ENCODE results near the gene GRIN3B. TPM values are rescaled to one million over a fixed set of nuclear protein-coding genes. Genes with fewer than 3 reads are reported as not detected.
A peak's percentile ranks its signal among the peaks of the same experiment; 100 is the strongest.

The GRIN3B gene
- total and polyA plus RNA-seq, 9 of the 15 experiments (the other 6 are each of a cell fraction or from before 2014, with no cell fraction given), result 0.06 to 0.95 (median 0.19) TPM; not detected in 6

DNA sequence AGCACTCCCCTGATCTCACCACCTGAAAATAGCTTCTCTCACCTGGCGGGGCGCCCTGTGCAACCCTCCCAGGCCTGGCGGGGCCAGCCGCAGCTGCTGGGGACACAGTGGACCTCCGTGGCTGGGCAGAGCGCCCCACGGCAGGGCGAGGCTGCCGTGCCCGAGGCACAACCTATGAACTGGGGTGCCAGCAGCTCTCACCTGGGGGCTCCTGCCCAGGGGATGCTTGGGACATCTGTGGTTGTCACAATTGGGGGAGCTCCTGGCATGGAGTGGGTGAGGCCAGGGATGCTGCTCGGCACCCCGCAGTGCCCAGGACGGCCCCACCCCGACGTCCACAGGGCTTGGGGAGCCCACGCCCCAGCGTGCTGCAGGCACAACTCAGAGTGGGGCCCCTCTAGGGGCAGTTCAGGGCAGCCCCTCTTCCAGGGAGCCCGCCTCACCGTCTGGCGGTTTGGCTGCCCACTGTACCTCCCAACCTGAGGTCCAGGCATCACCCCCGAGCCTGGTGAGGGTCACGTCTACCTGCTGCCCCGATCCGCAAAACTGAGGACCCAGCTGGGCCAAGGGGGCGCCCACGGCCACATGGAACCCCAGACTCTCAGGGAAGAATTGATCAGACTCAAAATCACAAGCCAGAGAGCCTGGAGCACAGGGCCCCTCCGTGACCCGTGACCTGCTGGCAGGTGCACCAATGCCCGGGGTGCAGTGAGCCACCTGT lies 15.0 kb downstream of the GRIN3B start:
- DNase-seq (ENCODE audit: extremely low read depth in 1 of 4, low spot score in 3 of 4), result no peak
- H2AFZ ChIP-seq (ENCODE audit: low read depth, low read length), result no peak overlapping the region
- peaks cover 71% of the 10 kb centered on the region for H3K79me2 ChIP-seq (ENCODE audit: control insufficient read depth, insufficient read depth, low read length)
- peaks cover 91% of the 10 kb centered on the region; the same call in 2 of the 3 replicates for H3K36me3 ChIP-seq (ENCODE audit: control insufficient read depth, insufficient read depth, low read length)
- no peak overlapping the region for H3K4me2 ChIP-seq (ENCODE audit: insufficient read depth, low read length)
- intact Hi-C loops (cut with micrococcal nuclease) (no loop called here), in situ Hi-C loops (cut with MboI) (no loop called here)
- H3K27ac ChIP-seq (ENCODE audit: extremely low read depth, low read depth, low read length), result no peak overlapping the region
- CTCF ChIA-PET (ENCODE audit: low intra/inter-chr PET ratio), result no interaction called here
- H3K9ac ChIP-seq (ENCODE audit: insufficient read depth in 1 of 2, low read depth in 2 of 2, low read length in 2 of 2), result peak overlapping the region in 1 of 2 experiments; percentile 78; a peak in 2 of 4 replicates
- WGBS (ENCODE audit: insufficient coverage, low coverage, missing lambda C conversion rate), result 93% methylated on average over 13 of the region's 29 CpGs
- no peak for ATAC-seq
- BruUV-seq (replicated peaks), result no TSS peak
- peaks cover 16% of the 10 kb centered on the region for H3K9me1 ChIP-seq (ENCODE audit: control insufficient read depth, insufficient read depth, low read length)
- H4K20me1 ChIP-seq (replicated peaks; ENCODE audit: control insufficient read depth, insufficient read depth, low read length), result peaks cover 46% of the 10 kb centered on the region
- no peaks in the 10 kb centered on the region for H3K27me3 ChIP-seq (ENCODE audit: control insufficient read depth in 2 of 2, insufficient read depth in 2 of 2, low read length in 2 of 2)
- H3K9me3 ChIP-seq (replicated peaks; ENCODE audit: control insufficient read depth, insufficient read depth, low read depth, low read length), result no peaks in the 10 kb centered on the region
- no peak overlapping the region for H3K4me3 ChIP-seq
- peaks cover 23 to 92% of the 10 kb centered on the region in 2 experiments for H3K4me1 ChIP-seq (replicated peaks in 1 of 2; ENCODE audit: control insufficient read depth in 2 of 2, insufficient read depth in 2 of 2, low read length in 2 of 2)
- no peak for FAIRE-seq
- POLR2A ChIA-PET, result interaction anchor here (0.8 to 1.6 kb wide), 2 partner anchors 11 to 13 kb away, joined by 3 to 5 read pairs; no protein-coding TSS in a partner anchor
- TF ChIP-seq NFYB (IDR thresholded peaks at IDR 0.05; ENCODE audit: extremely low read depth, insufficient read length) (no peak), PHF8 (IDR thresholded peaks at IDR 0.05; ENCODE audit: borderline replicate concordance, low read length) (no peak), ZNF316 (IDR thresholded peaks at IDR 0.05) (no peak), ZMIZ1 (IDR thresholded peaks at IDR 0.05; ENCODE audit: low read depth in 2 of 2, low read length in 2 of 2) (no peak), ZSCAN32 (CRISPR knock-in tag; IDR thresholded peaks at IDR 0.05) (no peak), XRCC5 (IDR thresholded peaks at IDR 0.05; ENCODE audit: low read depth, low read length) (no peak), ZNF639 (CRISPR knock-in tag; conservative IDR thresholded peaks at IDR 0.05 in 1 of 2, IDR thresholded peaks at IDR 0.05 in 1 of 2) (no peak), ILF3 (IDR thresholded peaks at IDR 0.05; ENCODE audit: borderline replicate concordance) (no peak), MIER1 (IDR thresholded peaks at IDR 0.05; ENCODE audit: low read depth) (no peak), ZNF133 (CRISPR knock-in tag; IDR thresholded peaks at IDR 0.05) (no peak), FOXJ3 (CRISPR knock-in tag; IDR thresholded peaks at IDR 0.05) (no peak), RBM22 (IDR thresholded peaks at IDR 0.05; ENCODE audit: low read depth, low read length, poor library complexity, severe bottlenecking) (peak; percentile 30), RBFOX2 (IDR thresholded peaks at IDR 0.05; ENCODE audit: low read depth, low read length) (peak; percentile 45; the same call in 1 of the 2 replicates), XRCC4 (IDR thresholded peaks at IDR 0.05; ENCODE audit: extremely low read depth, insufficient read depth, insufficient read length) (no peak), BDP1 (IDR thresholded peaks at IDR 0.05; ENCODE audit: insufficient read depth, insufficient read length) (no peak), RB1 (IDR thresholded peaks at IDR 0.05; ENCODE audit: low read depth) (no peak)

Data from K562 (cell line).